ENCODE measurements around the gene ARL17A.
"Not testable (repeated sequence)": the region's sequence is repeated elsewhere in the genome, so short reads cannot be mapped to it uniquely, and the experiment has no call there.

The ARL17A gene

DNA sequence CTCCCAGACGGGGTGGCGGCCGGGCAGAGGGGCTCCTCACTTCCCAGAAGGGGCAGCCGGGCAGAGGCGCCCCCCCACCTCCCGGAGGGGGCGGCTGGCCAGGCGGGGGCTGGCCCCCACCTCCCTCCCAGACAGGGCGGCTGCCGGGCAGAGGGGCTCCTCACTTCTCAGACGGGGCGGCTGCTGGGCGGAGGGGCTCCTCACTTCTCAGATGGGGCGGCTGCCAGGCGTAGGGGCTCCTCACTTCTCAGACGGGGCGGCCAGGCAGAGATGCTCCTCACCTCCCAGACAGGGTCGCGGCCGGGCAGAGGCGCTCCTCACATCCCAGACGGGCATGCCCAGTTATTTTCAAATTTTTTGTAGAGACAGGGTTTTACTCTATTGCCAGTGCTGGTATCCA is 44.8 kb downstream of the ARL17A start:
- not testable (repeated sequence) for DNase-seq

DNA sequence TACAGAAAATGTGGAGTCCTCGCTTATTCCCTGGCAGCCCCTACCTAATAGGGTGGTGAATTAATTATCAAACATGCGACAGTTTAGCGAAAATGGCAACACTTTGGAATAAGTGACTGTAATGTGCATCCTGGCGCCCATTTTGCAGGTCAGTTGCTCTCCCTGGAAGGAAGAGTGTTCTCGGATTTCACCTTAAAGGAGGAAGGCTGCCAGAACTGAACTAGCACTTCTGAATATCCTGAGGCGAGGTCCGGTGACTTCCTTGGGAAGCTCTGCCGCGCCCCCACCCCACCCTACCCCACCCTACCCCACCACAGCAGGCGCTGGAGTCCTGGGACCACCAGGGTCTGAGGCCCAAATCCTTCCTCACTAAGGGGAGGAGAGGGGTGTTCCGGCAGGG is 67.3 kb downstream of the ARL17A start, which contains the start of gene LRRC37A2:
Gene LRRC37A2 (plus strand): TSS at position 301 of the 400 bp plus-strand sequence. CDS start 245 bp downstream, outside the sequence.
- not testable (repeated sequence) for DNase-seq

DNA sequence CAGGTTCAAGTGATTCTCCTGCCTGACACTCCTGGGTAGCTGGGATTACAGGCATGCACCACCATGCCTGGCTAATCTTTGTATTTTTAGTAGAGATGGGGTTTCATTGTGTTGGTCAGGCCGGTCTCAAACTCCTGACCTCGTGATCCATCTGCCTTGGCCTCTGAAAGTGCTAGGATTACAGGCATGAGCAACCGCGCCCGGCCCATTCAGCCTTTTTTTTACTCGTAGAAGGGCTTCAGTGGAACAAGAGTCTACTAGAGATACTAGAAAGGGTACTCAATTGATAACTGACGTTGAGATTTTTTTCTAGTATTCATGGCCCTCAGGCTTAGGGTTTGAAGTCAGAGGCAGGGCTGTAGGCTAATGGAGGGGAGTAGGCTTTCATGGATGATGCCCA is 73.6 kb downstream of the ARL17A start:
- not testable (repeated sequence) for DNase-seq

DNA sequence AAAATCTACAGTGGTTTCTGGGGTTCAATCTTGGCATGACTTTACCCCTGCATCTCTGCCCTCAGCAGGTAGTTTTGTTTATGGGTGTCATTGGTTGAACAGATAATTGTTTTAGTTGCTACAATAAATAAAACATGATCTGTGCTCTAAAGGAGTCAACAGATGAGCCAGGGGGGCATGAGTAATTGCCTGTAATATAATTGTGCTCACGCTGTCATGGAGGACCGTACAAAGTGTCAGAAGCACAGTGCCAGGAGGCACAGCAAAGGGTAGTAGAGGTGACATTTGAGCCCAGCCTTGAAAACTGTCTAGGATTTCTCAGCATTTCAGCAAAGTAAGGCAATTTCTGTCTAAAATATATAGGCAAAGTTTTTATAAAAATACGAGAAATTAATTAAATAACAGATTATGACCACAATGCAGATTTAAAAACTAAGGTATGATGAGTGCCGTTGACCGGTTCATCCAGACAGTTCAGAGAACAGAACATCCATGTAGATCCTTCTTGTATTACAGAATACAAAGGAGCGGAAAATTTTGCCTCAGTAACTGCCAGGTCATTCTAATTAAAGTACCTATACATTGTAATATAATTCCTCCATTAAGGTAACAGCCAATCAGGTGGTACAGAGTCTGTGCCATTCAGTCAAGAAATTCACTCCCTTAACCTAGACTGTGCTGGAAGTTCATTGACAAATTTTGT is 79.9 kb downstream of the ARL17A start:
- DNase-seq = not testable (repeated sequence)

DNA sequence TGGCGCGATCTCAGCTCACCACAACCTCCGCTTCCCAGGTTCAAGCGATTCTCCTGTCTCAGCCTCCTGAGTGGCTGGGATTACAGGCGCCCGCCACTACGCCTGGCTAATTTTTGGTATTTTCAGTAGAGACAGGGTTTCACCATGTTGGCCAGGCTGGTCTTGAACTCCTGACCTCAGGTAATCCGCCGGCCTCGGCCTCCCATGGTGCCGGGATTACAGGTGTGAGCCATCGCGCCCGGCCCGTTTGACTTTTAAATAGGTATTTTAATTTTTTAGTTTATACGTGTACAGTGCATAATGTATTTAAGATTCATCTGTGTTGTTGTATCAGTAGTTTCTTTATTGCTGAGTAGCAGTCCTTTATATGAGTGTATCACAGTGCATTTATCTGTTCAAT is 87.5 kb downstream of the ARL17A start:
- not testable (repeated sequence) for DNase-seq

DNA sequence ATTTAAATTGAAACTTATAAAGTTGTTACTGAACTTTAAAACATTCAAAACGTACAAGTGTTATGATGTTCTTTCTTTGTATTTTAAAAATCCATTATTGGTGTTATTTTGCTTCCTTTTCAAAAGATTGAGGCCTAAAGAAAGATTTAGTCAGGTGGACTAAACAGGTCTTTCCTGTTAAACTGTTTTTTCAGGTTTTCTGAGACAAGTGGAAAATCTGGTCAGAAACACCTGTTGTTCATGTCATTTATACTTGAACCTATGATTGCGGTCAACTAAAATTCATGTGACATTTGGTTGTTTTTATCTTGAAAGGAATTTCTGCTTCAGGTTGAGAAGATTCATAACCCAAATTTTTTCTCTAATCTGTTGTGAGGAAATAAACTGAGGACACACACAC is 98.2 kb downstream of the ARL17A start:
- DNase-seq = not testable (repeated sequence)

DNA sequence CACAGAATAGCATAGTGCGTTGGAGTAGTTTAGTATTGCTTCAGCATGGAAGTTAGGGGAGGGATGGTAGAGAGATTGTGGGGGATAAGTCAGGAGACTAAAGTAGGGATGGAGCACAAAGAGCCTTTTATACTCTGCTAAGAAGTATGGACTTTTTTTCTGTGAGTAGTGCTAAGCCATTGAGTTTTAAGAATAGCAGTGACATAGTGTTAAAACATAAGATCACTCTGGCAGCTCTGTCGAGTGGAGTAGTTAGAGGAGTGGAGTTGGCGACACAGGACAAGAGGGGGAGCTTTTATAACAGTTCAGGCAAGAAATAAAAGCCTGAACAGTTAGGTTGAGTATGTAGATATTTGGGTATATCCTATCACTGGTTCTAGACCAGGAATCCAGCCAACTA is 100.7 kb downstream of the ARL17A start:
- not testable (repeated sequence) for DNase-seq

DNA sequence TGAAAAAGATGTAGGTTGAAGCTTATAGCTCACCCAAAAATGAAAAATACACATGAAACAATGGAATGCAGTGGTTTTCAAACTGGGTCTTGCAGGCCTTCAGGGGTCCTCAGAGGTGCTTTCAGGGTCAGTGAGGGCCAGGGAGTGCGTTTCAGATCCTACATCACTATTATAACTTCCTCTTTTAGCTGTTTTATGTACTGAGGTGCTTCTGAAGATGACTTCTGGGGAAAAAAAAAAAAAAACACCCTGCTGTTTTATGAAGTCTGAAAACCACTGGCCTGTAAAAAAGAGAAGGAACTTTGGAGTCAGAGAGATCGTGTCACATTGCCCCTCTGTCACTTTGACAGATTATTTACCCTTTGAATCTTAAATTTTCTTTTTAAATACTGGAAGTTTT is 103.9 kb downstream of the ARL17A start:
- DNase-seq = not testable (repeated sequence)

DNA sequence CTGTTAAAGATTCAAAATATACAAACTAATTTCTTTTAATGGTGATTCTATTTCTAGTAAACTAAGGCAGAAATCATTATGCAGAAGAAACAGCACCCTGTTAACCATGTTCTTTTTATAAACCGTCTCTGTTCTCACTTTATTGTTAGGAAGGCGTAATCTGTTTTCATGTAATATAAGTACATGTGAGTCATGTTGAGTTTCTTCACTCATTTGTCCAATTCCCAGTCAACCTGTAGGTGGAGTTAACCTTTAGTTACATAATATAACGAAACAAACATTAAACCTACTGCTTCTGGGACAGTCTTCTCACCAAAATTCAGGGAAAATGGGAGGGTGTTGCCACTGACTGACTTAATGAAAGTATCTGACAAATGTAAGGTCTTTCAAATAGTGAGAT is 105.0 kb downstream of the ARL17A start:
- DNase-seq = not testable (repeated sequence)

DNA sequence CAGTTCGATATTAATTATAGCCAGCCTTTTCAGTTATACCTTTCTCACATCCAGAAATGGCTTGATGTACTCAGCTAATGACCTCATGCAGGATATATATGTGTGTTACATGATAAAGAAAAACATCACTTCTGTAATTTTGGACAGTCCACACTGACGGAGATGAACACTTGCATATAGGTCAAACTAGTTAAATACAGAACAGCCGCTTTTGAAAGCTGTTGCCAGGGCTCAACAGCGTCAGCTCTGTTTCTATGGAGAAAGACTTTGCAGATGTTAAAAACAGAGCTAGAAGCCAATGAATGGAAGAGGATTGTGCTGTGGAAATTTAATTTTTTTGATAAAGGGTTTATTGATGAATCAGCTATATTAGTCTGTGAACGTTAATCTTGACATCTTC is 111.9 kb downstream of the ARL17A start:
- not testable (repeated sequence) for DNase-seq
